COR-L47 (cell line): ENCODE measurements around the gene PLEK.
"Not testable (repeated sequence)": the region's sequence is repeated elsewhere in the genome, so short reads cannot be mapped to it uniquely, and the experiment has no call there.

Experiments used
- DNase-seq: peaks from one replicate; lab custom pipeline; 2025; lab: John Stamatoyannopoulos, UW

PLEK gene

DNA sequence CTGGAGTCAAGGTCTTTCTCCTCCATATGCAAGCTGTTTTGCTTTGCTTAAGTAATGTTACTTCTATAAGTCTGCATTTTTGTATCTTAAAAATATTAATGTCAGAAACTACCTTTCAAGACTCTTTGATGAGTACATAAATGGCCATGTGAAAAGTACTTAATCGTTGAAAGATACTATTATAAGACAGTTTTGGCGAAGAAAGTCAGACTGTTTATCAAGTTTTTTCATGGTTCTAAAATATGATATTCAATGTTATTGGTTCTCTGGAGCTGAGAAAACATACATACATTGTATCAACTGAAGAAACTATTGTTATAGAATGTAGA lies 76.9 kb downstream of the PLEK start:
- DNase-seq, result no peak

- DNase-seq, result not testable (repeated sequence)
Observed at GRCh38 chr2:68446425-68446824, 81.3 kb downstream of the PLEK start.
